COLO668 (cell line): ENCODE measurements around the gene RASL10A.
A peak's percentile ranks its signal among the peaks of the same experiment; 100 is the strongest.

Source experiments
- DNase-seq: peaks from one replicate; lab custom pipeline; 2025; ENCODE audit not compliant: unreplicated experiment; lab: John Stamatoyannopoulos, UW

RASL10A gene

GRCh38 chr22:29323641-29324040 is 8.1 kb upstream of the RASL10A start:
- no peak for DNase-seq

DNA sequence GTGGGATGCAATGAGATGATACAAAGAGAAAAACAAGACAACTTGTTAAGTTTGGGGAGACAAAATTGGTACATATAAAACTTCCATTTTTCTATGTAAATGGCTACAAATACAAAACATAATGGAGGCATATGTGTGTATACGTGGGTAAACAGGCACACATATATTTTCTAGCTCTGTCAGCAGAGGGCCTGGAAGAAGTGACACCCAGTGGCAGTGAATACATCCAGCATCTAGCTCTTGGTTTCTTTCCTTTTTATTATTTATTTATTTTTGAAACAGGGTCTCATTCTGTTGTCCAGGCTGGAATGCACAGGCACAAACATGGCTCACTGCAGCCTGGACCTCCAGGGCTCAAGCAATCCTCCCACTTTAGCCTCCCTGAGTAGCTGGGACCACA is 5.0 kb upstream of the RASL10A start:
- DNase-seq, result no peak

- no peak for DNase-seq
Observed at GRCh38 chr22:29319072-29319471, 3.6 kb upstream of the RASL10A start.

GRCh38 chr22:29317827-29318454 is 2.4 kb upstream of the RASL10A start:
- no peak for DNase-seq

DNA sequence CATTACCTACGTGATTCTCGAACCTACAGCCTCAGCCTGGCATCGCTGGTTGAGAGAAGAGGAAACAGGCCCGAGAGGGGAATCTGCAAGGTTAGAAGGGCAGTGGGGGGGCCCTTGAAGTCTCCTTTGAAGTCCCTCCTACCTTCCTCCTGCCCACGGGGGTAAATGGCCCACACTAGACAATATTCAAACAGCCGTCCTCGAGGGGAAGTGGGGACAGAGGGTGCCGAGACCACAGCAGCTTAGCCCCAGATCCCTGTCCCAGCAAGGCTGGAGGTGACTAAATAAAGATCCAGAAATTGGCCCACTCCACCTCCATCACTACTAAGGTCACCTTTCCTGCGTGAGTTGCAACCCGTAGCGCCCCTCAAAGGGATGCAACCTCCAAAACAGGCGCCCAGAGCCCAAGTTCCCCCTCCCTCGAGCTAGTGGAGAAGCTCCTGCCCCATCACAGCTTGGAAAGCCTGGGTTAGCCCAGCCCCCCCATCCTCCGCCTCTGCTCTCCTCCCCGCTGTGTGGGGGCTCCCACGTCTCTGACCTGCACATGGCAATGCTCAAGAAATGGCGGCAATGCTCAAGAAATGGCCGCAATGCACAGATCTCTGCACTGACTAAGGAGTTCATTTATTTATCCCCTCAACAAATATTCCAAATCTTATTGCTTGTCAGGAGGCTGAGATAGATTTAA is 788 bp upstream of the RASL10A start:
- DNase-seq, result no peak

GRCh38 chr22:29314537-29315285 is 786 bp downstream of the RASL10A start:
- peak; percentile 39 for DNase-seq

- peak; percentile 49 for DNase-seq
Observed at GRCh38 chr22:29313576-29314466, 1.7 kb downstream of the RASL10A start.

DNA sequence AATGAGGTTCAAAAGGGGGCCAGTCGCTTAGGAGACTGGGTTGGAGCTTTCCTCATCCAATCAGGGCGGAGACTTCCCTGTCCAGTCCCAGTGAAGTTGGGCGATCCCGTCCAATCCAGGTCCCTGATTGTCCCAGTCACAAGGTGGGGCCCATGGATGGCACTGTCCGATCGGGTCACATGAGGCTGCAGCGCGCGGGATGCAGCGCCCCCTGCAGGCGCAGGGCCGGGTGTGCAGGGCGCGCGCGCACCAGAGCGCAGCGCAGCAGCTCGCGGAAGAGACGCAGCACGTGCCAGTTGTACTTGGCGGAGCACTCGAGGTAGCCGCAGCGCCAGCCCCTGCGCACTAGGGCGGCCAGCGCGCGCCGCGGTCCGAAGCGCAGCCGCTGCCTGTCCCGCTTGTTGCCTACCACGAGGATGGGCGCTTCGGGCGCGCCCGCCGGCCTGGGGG is 2.3 kb downstream of the RASL10A start:
- DNase-seq, result no peak

- no peak for DNase-seq
Observed at GRCh38 chr22:29312218-29313125, 3.0 kb downstream of the RASL10A start.

- no peak for DNase-seq
Observed at GRCh38 chr22:29311464-29312217, 3.9 kb downstream of the RASL10A start.

GRCh38 chr22:29310863-29311339 is 4.6 kb downstream of the RASL10A start:
- DNase-seq, result peak; percentile 72

- no peak for DNase-seq
Observed at GRCh38 chr22:29310065-29310862, 5.2 kb downstream of the RASL10A start.

- no peak for DNase-seq
Observed at GRCh38 chr22:29309332-29310064, 6.0 kb downstream of the RASL10A start.

- no peak for DNase-seq
Observed at GRCh38 chr22:29308791-29309262, 6.7 kb downstream of the RASL10A start.

DNA sequence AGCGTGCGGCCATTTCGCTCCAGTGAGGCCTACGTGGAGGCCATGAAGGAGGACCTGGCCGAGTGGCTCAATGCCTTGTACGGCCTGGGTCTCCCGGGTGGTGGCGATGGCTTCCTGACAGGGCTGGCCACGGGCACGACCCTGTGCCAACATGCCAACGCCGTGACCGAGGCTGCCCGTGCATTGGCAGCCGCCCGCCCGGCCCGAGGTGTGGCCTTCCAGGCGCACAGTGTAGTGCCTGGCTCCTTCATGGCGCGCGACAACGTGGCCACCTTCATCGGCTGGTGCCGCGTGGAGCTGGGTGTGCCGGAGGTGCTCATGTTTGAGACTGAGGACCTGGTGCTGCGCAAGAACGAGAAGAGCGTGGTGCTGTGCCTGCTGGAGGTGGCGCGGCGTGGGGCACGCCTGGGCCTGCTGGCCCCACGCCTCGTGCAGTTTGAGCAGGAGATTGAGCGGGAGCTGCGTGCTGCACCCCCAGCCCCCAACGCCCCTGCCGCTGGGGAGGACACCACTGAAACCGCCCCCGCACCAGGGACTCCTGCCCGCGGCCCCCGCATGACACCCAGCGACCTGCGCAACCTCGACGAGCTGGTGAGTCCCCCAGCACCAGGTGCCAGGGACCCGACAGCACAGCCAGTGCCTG is 7.2 kb downstream of the RASL10A start:
- DNase-seq, result no peak

GRCh38 chr22:29307596-29308147 is 7.8 kb downstream of the RASL10A start:
- no peak for DNase-seq
